HUDEP-2 (cell line): ENCODE data around the gene HBA1.
A peak's percentile ranks its signal among the peaks of the same experiment; 100 is the strongest.
"Not testable (repeated sequence)": the region's sequence is repeated elsewhere in the genome, so short reads cannot be mapped to it uniquely, and the experiment has no call there.

ENCODE experiments used
- DNase-seq, 76 experiments: peaks; one replicate each; lab custom pipeline; 2025; ENCODE audit not compliant: unreplicated experiment in 76 of 76; lab: John Stamatoyannopoulos, UW

Gene HBA1

DNA sequence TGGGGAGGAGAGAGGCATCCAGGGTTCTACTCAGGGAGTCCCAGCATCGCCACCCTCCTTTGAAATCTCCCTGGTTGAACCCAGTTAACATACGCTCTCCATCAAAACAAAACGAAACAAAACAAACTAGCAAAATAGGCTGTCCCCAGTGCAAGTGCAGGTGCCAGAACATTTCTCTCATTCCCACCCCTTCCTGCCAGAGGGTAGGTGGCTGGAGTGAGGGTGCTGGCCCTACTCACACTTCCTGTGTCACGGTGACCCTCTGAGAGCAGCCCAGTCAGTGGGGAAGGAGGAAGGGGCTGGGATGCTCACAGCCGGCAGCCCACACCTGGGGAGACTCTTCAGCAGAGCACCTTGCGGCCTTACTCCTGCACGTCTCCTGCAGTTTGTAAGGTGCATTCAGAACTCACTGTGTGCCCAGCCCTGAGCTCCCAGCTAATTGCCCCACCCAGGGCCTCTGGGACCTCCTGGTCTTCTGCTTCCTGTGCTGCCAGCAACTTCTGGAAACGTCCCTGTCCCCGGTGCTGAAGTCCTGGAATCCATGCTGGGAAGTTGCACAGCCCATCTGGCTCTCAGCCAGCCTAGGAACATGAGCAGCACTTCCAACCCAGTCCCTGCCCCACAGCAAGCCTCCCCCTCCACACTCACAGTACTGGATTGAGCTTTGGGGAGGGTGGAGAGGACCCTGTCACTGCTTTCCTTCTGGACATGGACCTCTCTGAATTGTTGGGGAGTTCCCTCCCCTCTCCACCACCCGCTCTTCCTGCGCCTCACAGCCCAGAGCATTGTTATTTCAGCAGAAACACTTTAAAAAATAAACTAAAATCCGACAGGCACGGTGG lies 2.3 kb upstream of the HBA1 start:
- peak in 61 of 76 experiments; percentile 26 to 96 (median 61) for DNase-seq

DNA sequence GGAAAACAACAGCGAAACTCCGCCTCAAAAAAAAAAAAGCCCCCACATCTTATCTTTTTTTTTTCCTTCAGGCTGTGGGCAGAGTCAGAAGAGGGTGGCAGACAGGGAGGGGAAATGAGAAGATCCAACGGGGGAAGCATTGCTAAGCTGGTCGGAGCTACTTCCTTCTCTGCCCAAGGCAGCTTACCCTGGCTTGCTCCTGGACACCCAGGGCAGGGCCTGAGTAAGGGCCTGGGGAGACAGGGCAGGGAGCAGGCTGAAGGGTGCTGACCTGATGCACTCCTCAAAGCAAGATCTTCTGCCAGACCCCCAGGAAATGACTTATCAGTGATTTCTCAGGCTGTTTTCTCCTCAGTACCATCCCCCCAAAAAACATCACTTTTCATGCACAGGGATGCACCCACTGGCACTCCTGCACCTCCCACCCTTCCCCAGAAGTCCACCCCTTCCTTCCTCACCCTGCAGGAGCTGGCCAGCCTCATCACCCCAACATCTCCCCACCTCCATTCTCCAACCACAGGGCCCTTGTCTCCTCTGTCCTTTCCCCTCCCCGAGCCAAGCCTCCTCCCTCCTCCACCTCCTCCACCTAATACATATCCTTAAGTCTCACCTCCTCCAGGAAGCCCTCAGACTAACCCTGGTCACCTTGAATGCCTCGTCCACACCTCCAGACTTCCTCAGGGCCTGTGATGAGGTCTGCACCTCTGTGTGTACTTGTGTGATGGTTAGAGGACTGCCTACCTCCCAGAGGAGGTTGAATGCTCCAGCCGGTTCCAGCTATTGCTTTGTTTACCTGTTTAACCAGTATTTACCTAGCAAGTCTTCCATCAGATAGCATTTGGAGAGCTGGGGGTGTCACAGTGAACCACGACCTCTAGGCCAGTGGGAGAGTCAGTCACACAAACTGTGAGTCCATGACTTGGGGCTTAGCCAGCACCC lies 1.2 kb upstream of the HBA1 start:
- DNase-seq = peak in 52 of 76 experiments; percentile 13 to 85 (median 54)

DNA sequence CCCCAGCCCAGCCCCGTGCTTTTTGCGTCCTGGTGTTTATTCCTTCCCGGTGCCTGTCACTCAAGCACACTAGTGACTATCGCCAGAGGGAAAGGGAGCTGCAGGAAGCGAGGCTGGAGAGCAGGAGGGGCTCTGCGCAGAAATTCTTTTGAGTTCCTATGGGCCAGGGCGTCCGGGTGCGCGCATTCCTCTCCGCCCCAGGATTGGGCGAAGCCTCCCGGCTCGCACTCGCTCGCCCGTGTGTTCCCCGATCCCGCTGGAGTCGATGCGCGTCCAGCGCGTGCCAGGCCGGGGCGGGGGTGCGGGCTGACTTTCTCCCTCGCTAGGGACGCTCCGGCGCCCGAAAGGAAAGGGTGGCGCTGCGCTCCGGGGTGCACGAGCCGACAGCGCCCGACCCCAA lies 474 bp upstream of the HBA1 start:
- not testable (repeated sequence) for DNase-seq

DNA sequence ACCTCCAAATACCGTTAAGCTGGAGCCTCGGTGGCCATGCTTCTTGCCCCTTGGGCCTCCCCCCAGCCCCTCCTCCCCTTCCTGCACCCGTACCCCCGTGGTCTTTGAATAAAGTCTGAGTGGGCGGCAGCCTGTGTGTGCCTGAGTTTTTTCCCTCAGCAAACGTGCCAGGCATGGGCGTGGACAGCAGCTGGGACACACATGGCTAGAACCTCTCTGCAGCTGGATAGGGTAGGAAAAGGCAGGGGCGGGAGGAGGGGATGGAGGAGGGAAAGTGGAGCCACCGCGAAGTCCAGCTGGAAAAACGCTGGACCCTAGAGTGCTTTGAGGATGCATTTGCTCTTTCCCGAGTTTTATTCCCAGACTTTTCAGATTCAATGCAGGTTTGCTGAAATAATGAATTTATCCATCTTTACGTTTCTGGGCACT lies 928 bp downstream of the HBA1 start:
- DNase-seq = peak in 37 of 76 experiments; percentile 15 to 82 (median 47)

DNA sequence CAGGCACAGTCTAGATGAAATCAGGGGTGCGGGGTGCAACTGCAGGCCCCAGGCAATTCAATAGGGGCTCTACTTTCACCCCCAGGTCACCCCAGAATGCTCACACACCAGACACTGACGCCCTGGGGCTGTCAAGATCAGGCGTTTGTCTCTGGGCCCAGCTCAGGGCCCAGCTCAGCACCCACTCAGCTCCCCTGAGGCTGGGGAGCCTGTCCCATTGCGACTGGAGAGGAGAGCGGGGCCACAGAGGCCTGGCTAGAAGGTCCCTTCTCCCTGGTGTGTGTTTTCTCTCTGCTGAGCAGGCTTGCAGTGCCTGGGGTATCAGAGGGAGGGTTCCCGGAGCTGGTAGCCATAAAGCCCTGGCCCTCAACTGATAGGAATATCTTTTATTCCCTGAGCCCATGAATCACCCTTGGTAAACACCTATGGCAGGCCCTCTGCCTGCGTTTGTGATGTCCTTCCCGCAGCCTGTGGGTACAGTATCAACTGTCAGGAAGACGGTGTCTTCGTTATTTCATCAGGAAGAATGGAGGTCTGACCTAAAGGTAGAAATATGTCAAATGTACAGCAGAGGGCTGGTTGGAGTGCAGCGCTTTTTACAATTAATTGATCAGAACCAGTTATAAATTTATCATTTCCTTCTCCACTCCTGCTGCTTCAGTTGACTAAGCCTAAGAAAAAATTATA lies 1.6 kb downstream of the HBA1 start:
- DNase-seq = peak in 64 of 76 experiments; percentile 31 to 96 (median 62)

DNA sequence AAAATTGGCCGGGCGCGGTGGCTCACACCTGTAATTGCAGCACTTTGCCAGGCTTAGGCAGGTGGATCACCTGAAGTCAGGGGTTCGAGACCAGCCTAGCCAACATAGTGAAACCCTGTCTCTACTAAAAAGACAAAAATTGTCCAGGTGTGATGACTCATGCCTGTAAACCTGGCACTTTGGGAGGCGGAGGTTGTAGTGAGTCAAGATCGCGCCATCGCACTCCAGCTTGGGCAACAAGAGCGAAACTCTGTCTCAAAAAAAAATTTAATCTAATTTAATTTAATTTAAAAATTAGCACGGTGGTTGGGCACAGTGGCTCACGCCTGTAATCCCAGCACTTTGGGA lies 2.2 kb downstream of the HBA1 start:
- DNase-seq = peak in 49 of 76 experiments; percentile 26 to 96 (median 61)

DNA sequence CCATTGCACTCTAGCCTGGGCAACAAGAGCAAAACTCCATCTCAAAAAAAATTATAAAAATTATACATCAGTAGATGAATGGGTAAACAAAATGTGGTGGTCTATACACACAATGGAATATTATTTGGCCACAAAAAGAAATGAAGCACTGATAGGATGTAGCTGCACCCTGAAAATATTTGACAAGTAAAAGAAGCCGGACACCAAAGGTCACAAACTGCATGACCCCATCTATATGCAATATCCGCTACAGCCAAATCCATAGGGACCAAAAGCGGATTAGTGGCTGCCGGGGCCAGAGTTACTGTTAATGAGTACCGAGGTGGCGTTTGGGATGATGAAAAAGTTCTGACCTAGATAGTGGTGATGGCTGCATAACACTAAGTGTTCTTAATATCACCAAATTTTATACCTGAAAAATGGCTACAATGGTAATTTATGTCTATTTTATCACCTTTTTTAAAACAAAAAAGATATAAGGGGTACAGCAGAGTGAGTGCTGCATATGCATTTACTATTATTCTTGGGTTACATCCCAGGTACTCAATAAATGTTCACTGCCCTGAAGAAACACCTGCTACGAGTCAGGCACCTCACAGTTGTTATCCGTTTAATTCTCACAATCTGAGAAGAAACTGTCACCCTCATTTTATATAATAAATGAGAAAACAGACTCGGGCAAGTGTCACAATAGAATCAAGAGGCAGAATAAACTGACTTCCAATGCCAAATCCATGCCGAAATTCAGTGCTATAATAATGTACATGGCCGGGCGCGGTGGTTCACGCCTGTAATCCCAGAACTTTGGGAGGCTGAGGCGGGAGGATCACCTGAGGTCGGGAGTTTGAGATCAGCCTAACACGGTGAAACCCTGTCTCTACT lies 3.0 kb downstream of the HBA1 start:
- DNase-seq = peak in 39 of 76 experiments; percentile 7 to 76 (median 48)

DNA sequence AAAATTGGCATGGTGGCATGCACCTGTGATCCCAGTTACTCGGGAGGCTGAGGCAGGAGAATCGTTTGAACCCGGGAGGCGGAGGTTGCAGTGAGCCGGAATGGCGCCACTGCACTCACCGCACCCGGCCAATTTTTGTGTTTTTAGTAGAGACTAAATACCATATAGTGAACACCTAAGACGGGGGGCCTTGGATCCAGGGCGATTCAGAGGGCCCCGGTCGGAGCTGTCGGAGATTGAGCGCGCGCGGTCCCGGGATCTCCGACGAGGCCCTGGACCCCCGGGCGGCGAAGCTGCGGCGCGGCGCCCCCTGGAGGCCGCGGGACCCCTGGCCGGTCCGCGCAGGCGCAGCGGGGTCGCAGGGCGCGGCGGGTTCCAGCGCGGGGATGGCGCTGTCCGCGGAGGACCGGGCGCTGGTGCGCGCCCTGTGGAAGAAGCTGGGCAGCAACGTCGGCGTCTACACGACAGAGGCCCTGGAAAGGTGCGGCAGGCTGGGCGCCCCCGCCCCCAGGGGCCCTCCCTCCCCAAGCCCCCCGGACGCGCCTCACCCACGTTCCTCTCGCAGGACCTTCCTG lies 3.7 kb downstream of the HBA1 start, which contains the start of gene HBQ1:
HBQ1 (plus strand) TSS at position 359 of the 575 bp plus-strand sequence; CDS start at position 387, 28 bp downstream.
- peak in 61 of 76 experiments; percentile 17 to 82 (median 60) for DNase-seq

DNA sequence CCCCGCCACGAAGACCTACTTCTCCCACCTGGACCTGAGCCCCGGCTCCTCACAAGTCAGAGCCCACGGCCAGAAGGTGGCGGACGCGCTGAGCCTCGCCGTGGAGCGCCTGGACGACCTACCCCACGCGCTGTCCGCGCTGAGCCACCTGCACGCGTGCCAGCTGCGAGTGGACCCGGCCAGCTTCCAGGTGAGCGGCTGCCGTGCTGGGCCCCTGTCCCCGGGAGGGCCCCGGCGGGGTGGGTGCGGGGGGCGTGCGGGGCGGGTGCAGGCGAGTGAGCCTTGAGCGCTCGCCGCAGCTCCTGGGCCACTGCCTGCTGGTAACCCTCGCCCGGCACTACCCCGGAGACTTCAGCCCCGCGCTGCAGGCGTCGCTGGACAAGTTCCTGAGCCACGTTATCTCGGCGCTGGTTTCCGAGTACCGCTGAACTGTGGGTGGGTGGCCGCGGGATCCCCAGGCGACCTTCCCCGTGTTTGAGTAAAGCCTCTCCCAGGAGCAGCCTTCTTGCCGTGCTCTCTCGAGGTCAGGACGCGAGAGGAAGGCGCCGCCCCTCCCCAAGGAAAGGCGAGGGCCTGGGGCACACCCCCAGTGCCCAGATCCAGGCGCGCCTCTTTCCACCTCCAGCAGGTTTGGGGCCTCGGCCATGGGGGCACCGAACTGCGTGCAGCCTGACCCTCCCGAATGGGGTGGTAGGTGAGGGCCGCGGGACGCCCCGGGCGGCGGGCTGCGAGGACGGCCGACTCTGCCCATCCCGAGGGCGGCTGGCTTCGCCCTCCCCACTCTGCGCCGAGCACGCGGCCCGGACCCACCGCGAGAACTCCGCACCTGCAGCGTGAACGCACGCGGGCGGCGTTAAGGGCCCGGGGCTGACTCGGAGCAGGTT lies 4.4 kb downstream of the HBA1 start:
- DNase-seq = peak in 70 of 76 experiments; percentile 17 to 90 (median 79)

DNA sequence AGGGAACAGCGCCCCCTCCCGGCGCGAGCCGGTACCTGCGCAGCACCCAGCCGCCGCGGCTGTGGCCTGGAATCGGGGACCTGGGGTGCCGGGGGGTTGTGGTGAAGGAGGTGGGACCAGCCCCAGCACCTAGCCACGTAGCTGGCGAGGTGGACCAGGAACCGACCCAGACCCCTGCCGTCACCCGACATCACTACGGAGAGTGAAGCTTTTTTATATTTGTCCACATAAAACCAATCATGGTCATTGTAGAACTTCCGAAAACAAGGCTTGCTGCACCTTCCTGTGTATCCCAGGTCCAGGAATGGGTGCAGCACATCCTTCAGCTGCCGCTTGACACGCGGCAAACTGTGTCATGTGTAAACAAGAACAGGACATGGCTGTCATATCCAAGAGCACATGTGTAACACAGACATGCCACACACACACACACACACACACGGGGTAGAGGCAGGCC lies 5.1 kb downstream of the HBA1 start:
- peak in 4 of 76 experiments; percentile 25 to 54 (median 42) for DNase-seq

DNA sequence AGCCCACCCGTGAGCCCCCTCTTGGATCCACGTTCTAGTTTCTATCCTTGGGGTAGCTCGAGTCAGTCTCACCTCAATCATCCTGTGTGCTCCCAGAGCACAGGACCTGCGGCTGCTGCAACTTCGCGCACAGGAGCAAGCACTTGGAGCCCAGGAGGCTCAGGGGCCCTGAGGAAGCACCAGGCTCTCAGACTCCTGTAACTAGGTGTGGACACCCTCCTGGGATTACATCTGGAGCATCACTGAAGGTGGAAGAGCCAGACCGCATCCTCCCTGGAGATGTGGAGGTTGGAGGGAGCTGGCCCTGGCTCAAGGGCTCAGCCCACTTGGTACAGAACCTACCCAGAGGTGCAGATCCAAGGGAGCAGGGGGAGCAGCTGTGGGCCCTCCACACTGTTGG lies 6.5 kb downstream of the HBA1 start:
- no peak for DNase-seq

DNA sequence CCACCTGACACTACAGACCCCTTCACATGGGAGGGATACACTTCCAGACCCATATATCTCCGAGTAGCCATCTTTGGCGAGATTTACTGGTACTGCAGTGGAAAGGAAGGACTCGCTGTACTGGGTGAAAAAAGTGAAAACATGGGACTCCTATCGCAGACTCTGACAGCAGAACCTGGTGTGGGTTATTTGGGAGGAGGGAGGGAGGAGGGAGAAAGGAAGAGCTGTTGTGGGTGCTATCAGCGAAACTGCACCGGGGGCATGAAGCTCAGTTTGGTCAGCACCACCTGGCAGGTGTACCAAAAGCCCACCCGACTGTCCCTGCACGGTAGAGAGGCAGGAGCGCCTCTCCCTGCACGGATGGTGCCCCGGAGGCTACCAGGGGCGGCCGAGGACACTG lies 8.7 kb downstream of the HBA1 start:
- no peak for DNase-seq

DNA sequence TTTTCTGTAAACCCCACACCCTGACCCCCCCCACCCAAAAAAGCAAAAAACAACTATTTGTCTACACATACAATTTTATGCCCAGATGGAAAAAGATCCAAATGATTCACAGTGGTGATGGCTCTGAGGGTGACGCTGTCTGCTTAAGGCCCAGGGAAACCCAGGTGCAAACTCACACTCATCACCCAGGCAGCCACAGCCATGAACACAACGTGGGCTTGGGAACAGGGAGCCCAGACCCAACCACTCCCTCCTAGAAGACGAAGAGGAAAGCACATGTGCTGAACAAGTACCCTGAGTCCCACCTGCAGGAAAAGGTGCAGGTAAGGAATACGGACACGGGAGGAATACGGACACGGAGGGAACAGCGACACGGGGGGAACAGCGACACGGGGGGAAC lies 9.2 kb downstream of the HBA1 start:
- no peak for DNase-seq

DNA sequence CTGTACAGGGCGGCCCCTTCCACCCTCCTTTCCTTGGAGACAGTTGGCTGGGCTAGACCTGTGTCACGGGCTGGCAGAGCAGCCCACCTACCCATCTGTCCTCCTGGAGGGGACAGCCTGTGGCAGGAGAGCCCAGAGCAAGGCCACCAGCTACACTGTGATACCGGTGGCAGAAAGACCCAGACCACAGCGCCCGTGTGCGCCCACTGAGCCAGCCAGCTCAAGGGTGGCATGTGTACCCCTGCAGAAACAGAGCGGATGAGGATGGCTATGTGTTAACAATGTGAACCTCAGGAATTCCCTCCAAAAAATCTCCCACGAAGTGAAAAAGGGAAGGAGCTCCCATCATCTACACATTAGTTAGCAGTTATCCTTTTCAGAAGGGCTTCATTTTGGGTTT lies 10.8 kb downstream of the HBA1 start:
- no peak for DNase-seq

DNA sequence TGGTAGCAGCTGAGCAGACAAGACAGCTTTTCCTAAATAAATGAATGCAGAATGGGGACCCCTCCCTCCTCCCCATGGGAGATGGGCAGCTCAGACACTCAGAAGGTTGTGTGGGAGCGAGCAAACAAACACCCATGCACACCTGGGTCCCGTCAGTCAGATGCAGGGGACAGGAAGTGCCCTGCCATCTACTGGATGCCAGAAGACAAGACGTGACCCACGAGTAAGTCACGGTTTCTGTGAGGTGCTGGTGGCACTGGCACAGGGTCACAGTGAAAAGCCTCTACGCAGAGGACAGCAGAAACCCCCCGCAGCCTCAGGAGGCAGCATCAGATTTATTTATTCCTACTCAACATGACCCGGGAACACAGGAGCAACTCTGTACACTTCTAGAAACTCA lies 12.2 kb downstream of the HBA1 start:
- peak in 1 of 76 experiments; percentile 5 for DNase-seq

DNA sequence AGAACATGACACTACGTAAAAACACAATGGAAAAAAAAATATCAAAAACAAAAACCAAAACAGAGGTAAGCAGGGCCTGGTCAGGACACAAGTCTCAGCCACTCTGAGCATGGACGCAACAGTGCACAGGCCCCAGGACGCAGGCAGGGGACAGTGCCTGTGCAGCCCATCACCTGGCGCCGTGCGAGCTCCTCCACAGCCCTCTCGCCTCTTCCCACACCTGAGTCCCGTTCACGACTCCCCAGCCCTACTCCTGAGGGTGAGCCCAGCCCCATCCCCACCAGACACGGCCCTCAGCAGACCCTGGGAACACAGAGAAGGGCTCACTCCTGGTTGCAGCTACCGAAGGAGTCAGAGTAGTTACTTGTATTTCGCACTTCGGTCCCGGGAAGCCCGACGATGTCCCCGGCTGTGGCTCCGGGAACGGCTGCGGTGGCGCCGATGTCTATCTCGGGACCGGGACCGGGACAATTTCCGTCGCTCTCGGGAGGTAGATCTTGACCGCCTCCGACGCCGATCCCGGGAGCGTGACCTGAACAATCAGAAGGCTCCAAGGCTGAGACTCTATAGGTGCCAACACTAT lies 13.2 kb downstream of the HBA1 start:
- DNase-seq = no peak

DNA sequence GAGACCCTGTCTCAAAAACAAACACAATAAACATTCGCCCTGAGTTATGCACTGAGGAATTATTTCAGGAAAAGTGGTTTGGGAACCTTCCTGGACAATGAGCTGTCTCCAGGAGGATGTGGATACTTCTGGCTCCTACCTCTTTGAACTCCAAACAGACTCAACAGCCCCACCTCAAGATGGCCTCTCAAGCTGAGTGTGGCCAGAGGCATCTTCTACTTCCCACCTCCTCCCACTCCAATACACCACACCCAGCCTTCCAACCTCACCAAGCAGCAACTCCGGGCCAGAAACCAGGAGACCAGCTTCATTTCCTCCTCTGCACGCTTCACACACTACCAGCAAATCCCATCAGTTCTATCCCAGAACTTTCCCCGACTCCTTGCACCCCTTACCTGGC lies 15.4 kb downstream of the HBA1 start:
- no peak for DNase-seq

DNA sequence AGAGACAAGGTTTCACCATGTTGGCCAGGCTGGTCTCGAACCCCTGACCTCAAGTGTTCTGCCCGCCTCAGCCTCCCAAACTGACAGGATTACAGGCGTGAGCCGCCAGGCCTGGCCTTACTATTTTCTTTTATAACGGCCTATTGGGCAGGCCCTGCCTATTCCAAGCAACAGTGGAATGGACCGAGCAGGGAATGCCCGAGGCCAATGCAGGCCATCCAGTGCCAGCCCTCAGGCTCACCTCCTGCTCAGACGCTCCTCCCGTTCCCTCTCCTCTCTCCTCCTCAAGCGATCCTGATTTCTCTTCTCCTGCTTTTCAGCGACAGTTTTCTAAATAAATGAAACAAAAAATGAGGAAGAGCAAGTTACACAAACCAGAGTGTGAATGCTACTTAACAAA lies 16.2 kb downstream of the HBA1 start:
- no peak for DNase-seq
